ENCODE data around the gene KIF5A. TPM values are rescaled to one million over a fixed set of nuclear protein-coding genes. Genes with fewer than 3 reads are reported as not detected.
A peak's percentile ranks its signal among the peaks of the same experiment; 100 is the strongest.

The KIF5A gene
- total RNA-seq, 1 experiment from 2014 or later, result 3.0 TPM

DNA sequence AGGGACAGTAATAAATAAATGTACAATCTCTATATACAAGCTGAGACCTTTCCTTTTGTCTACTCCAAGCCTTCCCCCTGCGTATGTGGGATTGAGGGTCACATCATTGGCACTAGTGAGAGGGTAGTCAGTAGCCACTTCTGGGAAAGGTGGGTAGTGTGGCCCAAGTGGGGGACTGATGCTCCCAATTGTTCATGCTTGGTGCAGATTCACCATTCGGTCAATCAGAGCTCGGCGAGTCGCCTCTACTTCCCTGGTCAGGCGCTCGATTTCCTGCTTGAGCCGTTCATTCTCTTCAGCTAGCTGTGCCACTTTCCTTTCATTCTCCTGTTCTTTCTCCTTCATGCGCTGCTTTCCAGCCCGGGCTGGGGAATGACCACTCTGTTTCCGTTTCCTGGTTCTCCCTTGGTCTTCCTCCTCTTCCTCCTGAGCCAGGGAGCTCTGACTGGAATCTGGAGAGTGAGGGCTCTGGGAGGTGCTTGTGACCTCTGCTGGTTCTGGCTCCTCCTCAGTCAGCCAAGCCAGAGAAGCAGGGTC, 33.2 kb upstream of the KIF5A start:
- TF ChIP-seq POLR2AphosphoS5 (IDR thresholded peaks at IDR 0.05; ENCODE audit: low read depth, low read length) (peak; percentile 60; the same call in 1 of the 2 replicates), TCF7L2 (IDR thresholded peaks at IDR 0.05; ENCODE audit: low read depth, low read length) (no peak), SIN3A (IDR thresholded peaks at IDR 0.05; ENCODE audit: borderline replicate concordance, insufficient read depth, low read depth, low read length) (0 out of 2 replicates have a peak, but pooled peaks have one; percentile 56)
- peaks cover 24% of the 10 kb centered on the region for H3K36me3 ChIP-seq (ENCODE audit: control insufficient read depth, insufficient read depth, low read length)
- peak overlapping the region; percentile 96; the same call in 1 of the 2 replicates for H3K27ac ChIP-seq (ENCODE audit: low read length)
- no peaks in the 10 kb centered on the region for H3K27me3 ChIP-seq (ENCODE audit: control insufficient read depth, insufficient read depth, low read length)
- no peak for ATAC-seq
- ChIA-PET POLR2A (no interaction called here), CTCF (no interaction called here)
- no peaks in the 10 kb centered on the region for H3K9me3 ChIP-seq (ENCODE audit: control insufficient read depth, insufficient read depth, low read depth, low read length)
- BruUV-seq (replicated peaks), result no TSS peak
- DNase-seq (ENCODE audit: low read depth, low spot score), result no peak
- intact Hi-C loops (cut with micrococcal nuclease; ENCODE audit: unreplicated experiment), result no loop called here
- H3K4me3 ChIP-seq (ENCODE audit: low read depth in 2 of 2, low read length in 2 of 2), result no peak overlapping the region
- in situ Hi-C loops (cut with HindIII; ENCODE audit: low pct_unique_long_range_greater_than_20kb, low sequenced_read_pairs), result no loop called here
- peaks cover 44% of the 10 kb centered on the region for H3K4me1 ChIP-seq (ENCODE audit: control insufficient read depth, insufficient read depth, low read length)

DNA sequence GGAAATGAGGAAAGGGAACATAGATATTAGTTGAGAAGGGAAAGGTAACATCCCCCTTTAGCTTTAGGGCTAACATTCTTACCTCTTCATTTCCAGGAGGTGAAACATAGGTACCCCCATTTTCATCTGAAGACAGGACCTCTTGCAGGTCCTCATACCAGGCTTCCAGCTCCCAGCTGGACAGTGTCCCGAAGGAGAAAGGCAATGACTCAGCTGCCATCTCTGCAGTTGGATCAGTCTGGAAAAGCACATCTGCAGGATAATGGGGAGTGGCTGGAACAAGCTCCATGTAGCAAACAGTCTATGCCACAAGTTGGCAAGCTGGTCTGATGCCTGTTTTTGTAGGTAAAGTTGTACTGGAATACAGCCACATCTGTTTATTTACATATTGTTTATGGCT, 32.7 kb upstream of the KIF5A start:
- POLR2A ChIA-PET, result interaction anchor here (0.7 kb wide), 1 partner anchor 474 kb away, joined by 4 read pairs; no protein-coding TSS in a partner anchor
- in situ Hi-C loops (cut with HindIII; ENCODE audit: low pct_unique_long_range_greater_than_20kb, low sequenced_read_pairs), result no loop called here

More for the DNA sequence above, 32.7 kb upstream of the KIF5A start:
- no peaks in the 10 kb centered on the region for H3K27me3 ChIP-seq (ENCODE audit: control insufficient read depth, insufficient read depth, low read length)
- H3K36me3 ChIP-seq (ENCODE audit: control insufficient read depth, insufficient read depth, low read length), result peaks cover 22% of the 10 kb centered on the region
- peak overlapping the region; percentile 96 for H3K27ac ChIP-seq (ENCODE audit: low read length)
- no TSS peak for BruUV-seq (replicated peaks)
- intact Hi-C loops (cut with micrococcal nuclease; ENCODE audit: unreplicated experiment), result no loop called here
- H3K9me3 ChIP-seq (ENCODE audit: control insufficient read depth, insufficient read depth, low read depth, low read length), result no peaks in the 10 kb centered on the region
- CTCF ChIA-PET, result no interaction called here
- peak; percentile 28 for DNase-seq (ENCODE audit: low read depth, low spot score)
- H3K4me3 ChIP-seq (ENCODE audit: low read depth in 2 of 2, low read length in 2 of 2), result peak overlapping the region; percentile 88 to 98
- no peak for ATAC-seq
- H3K4me1 ChIP-seq (ENCODE audit: control insufficient read depth, insufficient read depth, low read length), result peaks cover 49% of the 10 kb centered on the region
- no peak for TF ChIP-seq REST (IDR thresholded peaks at IDR 0.05; ENCODE audit: insufficient read depth in 1 of 2, low read depth in 2 of 2, low read length in 1 of 2)
- no peak for TF ChIP-seq SIN3A (IDR thresholded peaks at IDR 0.05; ENCODE audit: borderline replicate concordance, insufficient read depth, low read depth, low read length)
- no peak for TF ChIP-seq CTCF (IDR thresholded peaks at IDR 0.05)
- peak; percentile 36; the same call in 1 of the 2 replicates for TF ChIP-seq POLR2AphosphoS5 (IDR thresholded peaks at IDR 0.05; ENCODE audit: low read depth, low read length)
- TF ChIP-seq TCF7L2 (IDR thresholded peaks at IDR 0.05; ENCODE audit: low read depth, low read length), result no peak
